Measurements from ENCODE around the gene CDC42EP3. TPM values are rescaled to one million over a fixed set of nuclear protein-coding genes. Genes with fewer than 3 reads are reported as not detected.

The CDC42EP3 gene
- total RNA-seq, 1 donor from 2014 or later, result 18.0 TPM

DNA sequence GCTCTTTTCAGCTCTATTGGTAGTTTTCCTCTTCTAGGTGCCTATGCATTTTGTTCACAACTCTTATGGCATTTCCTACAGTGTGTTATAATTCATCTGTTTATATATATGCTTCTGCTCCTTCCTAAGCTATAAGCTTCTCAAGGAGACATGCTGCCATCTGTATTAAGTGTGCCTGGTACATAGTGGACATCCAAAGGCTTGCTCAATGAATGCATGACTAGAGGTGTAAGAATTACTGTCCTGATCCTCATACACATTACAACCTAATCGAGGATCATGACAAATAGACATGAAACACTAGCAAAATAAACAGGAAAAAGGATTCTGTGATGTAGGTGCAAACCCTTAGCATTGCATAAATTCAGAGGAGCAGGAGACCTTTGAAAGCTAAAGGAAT is 50.2 kb downstream of the CDC42EP3 start:
- intact Hi-C loops (cut with micrococcal nuclease), result no loop called here

DNA sequence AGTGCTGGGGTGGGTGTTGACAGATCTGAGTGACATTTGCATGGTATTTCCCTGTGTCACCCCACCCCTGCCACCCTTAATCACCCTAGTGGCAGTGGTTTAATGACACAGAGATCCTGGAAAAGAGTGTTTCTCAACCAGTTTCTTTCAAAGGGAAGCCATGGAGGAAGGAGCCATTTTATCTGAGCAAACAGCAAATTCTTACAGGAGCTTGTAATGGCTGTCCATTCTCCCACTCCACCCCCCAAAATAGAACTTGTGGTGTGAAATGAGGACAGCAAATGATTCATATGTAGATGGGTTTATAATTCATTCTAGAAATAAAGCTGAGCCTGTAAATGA is 51.5 kb downstream of the CDC42EP3 start:
- intact Hi-C loops (cut with micrococcal nuclease), result no loop called here

- intact Hi-C loops (cut with micrococcal nuclease), result no loop called here
Observed at GRCh38 chr2:37619230-37619958, 52.0 kb downstream of the CDC42EP3 start.

- intact Hi-C loops (cut with micrococcal nuclease), result no loop called here
Observed at GRCh38 chr2:37618326-37618725, 53.1 kb downstream of the CDC42EP3 start.

- intact Hi-C loops (cut with micrococcal nuclease), result no loop called here
Observed at GRCh38 chr2:37617119-37617892, 54.1 kb downstream of the CDC42EP3 start.

GRCh38 chr2:37616677-37617005 is 54.8 kb downstream of the CDC42EP3 start:
- intact Hi-C loops (cut with micrococcal nuclease), result loop anchor here (1.0 kb wide), 1 partner anchor 10 kb away; no protein-coding TSS in a partner anchor

DNA sequence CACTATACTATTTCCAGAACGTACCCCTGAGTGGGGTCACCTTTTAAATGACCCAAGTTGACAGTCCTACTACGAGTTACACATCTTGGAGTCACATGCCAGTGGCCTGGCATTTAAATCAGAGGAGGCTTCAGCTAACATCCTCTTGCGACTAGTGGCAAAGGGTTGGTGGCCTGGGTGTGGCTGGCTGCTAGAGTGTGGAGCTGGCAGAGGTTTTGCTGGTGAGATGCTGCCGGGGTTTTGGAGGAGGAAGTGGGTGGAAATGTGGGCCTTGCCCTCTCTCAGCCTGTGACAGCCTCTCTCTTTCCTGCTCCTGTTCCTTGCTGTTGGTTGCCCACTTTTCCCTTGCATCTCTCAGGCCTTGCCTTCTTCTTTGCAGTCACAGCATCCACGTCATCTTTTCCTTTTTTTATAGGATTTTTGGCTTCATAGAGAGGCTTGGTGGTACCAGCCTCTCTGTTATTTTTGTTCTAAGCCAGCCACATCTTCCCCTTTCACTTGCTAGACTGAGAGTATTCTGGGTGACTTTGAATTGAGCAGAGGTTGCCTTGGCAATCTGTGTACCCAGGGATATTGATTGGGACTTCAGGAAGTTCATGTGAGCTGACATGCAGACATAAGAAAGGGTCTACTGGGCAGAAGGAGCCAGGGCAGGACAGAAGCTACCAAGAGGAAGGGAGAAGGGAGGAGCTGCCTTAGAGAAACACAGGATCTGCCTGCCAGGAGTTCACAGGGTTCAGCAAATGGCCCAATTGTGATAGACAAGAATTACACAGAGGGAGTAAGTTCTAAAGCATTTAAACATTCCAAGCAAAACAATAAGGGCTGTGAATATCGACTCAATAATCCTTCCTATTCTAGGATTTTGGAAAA is 55.4 kb downstream of the CDC42EP3 start:
- intact Hi-C loops (cut with micrococcal nuclease), result loop anchor here (1.0 kb wide), 1 partner anchor 10 kb away; no protein-coding TSS in a partner anchor

DNA sequence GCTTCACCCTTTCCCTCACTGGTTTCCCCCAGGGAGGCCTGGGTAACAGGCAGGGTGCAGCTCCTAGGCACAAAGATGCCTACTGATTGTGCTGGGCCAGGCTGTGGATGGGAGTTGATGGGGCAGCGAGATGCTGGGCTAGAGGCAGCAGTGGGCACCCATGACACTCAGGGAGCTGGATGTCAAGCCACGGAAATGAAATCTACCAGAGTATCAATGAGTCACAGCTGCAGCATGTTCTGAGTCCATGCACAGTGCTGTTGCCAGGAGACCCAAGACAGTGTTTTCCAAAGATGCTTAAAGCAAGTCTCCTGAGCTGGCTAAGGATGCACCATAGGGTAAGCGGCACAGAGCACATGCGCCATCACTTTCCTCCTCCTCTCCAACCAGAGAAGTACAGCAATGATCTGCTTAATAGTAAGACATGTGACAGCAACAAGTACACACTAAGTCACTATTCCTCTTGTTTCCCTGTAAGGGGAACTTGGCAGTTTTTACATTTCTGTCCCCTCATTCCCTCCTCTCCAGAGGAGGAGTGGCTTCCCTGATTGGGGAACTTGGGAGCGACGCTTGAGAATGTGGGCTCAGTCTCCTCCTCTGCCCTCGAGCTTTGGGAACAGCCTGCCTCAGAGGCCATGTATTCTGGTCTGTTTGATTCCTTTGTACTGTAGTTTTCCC is 57.2 kb downstream of the CDC42EP3 start:
- intact Hi-C loops (cut with micrococcal nuclease), result no loop called here

DNA sequence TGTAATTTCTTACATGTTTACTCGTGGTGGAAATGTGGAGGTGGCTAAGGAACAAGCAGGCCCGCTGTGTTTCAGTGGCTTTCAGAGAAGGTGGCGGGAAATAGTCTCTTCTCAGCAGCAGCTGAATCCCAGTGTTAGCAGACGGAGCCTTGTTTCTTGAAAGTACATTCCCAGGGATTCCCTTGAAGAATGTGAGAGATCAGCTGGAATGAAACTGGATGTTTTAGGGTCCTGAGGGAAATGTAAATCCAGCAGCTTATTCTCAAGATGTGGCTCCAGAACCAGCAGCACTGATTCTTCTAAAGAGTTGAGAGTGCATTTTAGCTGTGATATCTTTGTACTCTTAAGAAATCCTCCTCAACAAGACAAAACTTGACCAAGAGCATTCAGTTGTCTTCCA is 59.1 kb downstream of the CDC42EP3 start:
- intact Hi-C loops (cut with micrococcal nuclease), result no loop called here

GRCh38 chr2:37610638-37611289 is 60.7 kb downstream of the CDC42EP3 start:
- intact Hi-C loops (cut with micrococcal nuclease), result no loop called here

- intact Hi-C loops (cut with micrococcal nuclease), result no loop called here
Observed at GRCh38 chr2:37609782-37610181, 61.7 kb downstream of the CDC42EP3 start.

DNA sequence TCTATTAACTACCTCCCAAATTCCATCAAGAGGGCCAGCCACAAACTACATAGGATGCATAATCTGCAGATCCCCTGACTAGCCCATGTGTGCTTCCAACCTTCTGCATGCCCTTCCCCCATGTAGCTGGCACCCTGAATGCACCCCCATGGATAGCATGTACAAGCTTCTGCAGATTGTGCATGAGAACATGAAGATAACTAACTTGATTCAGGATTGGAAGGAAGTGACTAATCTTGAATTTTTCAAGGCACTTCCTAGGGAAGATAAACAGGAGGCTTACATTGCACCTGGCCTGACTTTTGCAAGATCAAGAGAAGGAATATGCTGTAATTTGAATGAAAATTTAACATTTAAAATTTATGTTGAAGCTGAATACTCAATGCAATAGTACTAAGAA is 66.7 kb downstream of the CDC42EP3 start:
- intact Hi-C loops (cut with micrococcal nuclease), result no loop called here

DNA sequence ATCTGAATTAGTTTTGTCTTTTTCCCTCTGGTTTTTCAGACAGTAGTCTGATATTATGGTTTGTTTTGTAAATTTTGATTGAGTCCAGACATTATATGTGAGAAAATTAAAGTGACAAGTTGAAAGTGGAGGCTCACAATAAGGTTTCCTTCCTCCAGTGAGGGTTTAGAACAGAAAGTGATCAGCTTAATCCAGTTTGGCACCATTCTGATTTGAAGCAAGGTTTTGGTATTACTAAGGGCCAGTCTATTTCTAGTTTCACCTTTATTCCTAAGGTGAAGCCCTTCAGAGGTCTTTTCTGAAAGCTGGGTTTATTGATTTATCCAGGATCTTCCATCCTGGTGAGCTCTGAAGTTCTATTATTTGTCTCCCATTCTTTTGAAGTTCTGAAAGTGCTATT is 68.7 kb downstream of the CDC42EP3 start:
- intact Hi-C loops (cut with micrococcal nuclease), result no loop called here

DNA sequence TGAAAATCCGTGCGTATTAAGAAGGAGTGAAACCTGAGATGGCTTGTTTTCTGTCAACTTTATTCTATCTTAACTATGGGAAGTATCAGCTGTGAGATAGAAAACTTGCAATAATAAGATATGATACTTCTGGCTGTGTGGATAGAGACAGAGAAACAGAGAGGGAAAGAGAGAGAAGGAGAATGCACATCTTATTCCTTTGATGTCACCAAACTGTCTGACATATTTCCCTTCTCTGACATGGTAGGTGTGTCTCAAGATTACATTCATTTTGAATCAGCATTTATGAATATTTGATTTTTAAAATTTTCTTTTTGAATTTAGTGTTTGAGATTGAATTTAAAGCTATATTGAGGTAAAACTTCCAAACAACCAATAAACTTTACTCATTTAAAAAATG is 69.4 kb downstream of the CDC42EP3 start:
- intact Hi-C loops (cut with micrococcal nuclease), result no loop called here

GRCh38 chr2:37601569-37601968 is 69.9 kb downstream of the CDC42EP3 start:
- intact Hi-C loops (cut with micrococcal nuclease), result no loop called here

DNA sequence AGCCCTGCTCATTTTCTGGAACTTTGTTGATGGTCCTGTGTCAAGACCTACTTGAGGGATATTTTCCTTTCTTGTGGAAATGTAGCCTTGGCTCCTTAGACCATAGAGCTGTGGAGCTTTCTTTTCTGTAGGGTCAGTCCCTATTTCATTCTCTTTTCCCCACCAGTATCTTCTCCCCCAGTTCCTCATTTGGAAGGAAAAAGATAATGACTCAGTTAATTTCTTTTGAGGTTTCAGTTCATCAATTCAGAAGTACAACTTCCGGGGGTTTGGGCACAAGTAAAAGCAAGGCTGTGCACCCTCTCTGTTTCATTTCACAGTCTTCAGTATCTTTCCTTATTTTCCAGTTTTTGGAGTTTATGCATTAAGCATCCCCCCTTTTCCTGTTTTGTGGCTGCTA is 70.7 kb downstream of the CDC42EP3 start:
- intact Hi-C loops (cut with micrococcal nuclease), result no loop called here

- intact Hi-C loops (cut with micrococcal nuclease), result no loop called here
Observed at GRCh38 chr2:37599688-37600525, 71.5 kb downstream of the CDC42EP3 start.

- intact Hi-C loops (cut with micrococcal nuclease), result no loop called here
Observed at GRCh38 chr2:37593694-37594093, 77.7 kb downstream of the CDC42EP3 start.

GRCh38 chr2:37593024-37593423 is 78.4 kb downstream of the CDC42EP3 start:
- intact Hi-C loops (cut with micrococcal nuclease), result no loop called here
